Measurements from ENCODE around the gene KATNB1. TPM values are rescaled to one million over a fixed set of nuclear protein-coding genes. Genes with fewer than 3 reads are reported as not detected.
"Not testable (repeated sequence)": the region's sequence is repeated elsewhere in the genome, so short reads cannot be mapped to it uniquely, and the experiment has no call there.

Gene KATNB1
- total RNA-seq, 4 donors from 2014 or later = 30.6 to 54.9 (median 41.1) TPM

GRCh38 chr16:57773655-57774295 is 38.2 kb downstream of the KATNB1 start:
- no peak for DNase-seq (ENCODE audit: low spot score in 2 of 2)
- 92 to 95% methylated on average over 11 of the region's 11 CpGs for WGBS, 2 donors
- TF ChIP-seq POLR2A (IDR thresholded peaks at IDR 0.05) = no peak
- no peak for TF ChIP-seq CTCF (IDR thresholded peaks at IDR 0.05)
- H3K4me3 ChIP-seq (ENCODE audit: low read depth, poor library complexity, severe bottlenecking) = no peak overlapping the region
- intact Hi-C loops (cut with DNase I; ENCODE audit: low total_unique reads) = no loop called here

- intact Hi-C loops (cut with DNase I; ENCODE audit: low total_unique reads) = no loop called here
- 91 to 96% methylated on average over 12 of the region's 12 CpGs for WGBS, 2 donors
- no peak overlapping the region for H3K4me3 ChIP-seq (ENCODE audit: low read depth, poor library complexity, severe bottlenecking)
- no peak for DNase-seq (ENCODE audit: low spot score in 2 of 2)
- TF ChIP-seq CTCF (IDR thresholded peaks at IDR 0.05) = no peak
- no peak for TF ChIP-seq POLR2A (IDR thresholded peaks at IDR 0.05)
Observed at GRCh38 chr16:57774705-57775285, 39.2 kb downstream of the KATNB1 start.

- intact Hi-C loops (cut with DNase I; ENCODE audit: low total_unique reads) = loop anchor here (2.0 kb wide), 1 partner anchor 71 kb away; no protein-coding TSS in a partner anchor
- no peak for TF ChIP-seq POLR2A (IDR thresholded peaks at IDR 0.05)
- TF ChIP-seq CTCF (IDR thresholded peaks at IDR 0.05) = no peak
- WGBS, 2 donors = 82 to 83% methylated on average over 20 to 22 of the region's 23 CpGs
- no peak for DNase-seq (ENCODE audit: low spot score in 2 of 2)
- H3K4me3 ChIP-seq (ENCODE audit: low read depth, poor library complexity, severe bottlenecking) = no peak overlapping the region
Observed at GRCh38 chr16:57775661-57776469, 40.3 kb downstream of the KATNB1 start.

- TF ChIP-seq POLR2A (IDR thresholded peaks at IDR 0.05) (no peak), CTCF (IDR thresholded peaks at IDR 0.05) (no peak)
- 90 to 94% methylated on average over 5 of the region's 5 CpGs for WGBS, 2 donors
- no peak overlapping the region for H3K4me3 ChIP-seq (ENCODE audit: low read depth, poor library complexity, severe bottlenecking)
- DNase-seq (ENCODE audit: low spot score in 2 of 2) = no peak
- intact Hi-C loops (cut with DNase I; ENCODE audit: low total_unique reads) = no loop called here
Observed at GRCh38 chr16:57778658-57779057, 43.1 kb downstream of the KATNB1 start.

- intact Hi-C loops (cut with DNase I; ENCODE audit: low total_unique reads) = not testable (repeated sequence)
Observed at GRCh38 chr16:57779836-57780235, 44.3 kb downstream of the KATNB1 start.

GRCh38 chr16:57781349-57781740 is 45.8 kb downstream of the KATNB1 start:
- H3K4me3 ChIP-seq (ENCODE audit: low read depth, poor library complexity, severe bottlenecking) = no peak overlapping the region
- no peak for TF ChIP-seq POLR2A (IDR thresholded peaks at IDR 0.05)
- intact Hi-C loops (cut with DNase I; ENCODE audit: low total_unique reads) = no loop called here
- no peak for DNase-seq (ENCODE audit: low spot score in 2 of 2)
- WGBS, 2 donors = 93 to 100% methylated on average over 1 of the region's 1 CpG

More at GRCh38 chr16:57779836-57780235, 44.3 kb downstream of the KATNB1 start:
- WGBS, 2 donors = 86 to 88% methylated on average over 5 of the region's 5 CpGs
- not testable (repeated sequence) for H3K4me3 ChIP-seq (ENCODE audit: low read depth, poor library complexity, severe bottlenecking); DNase-seq (ENCODE audit: low spot score in 2 of 2)

Measured in lower leg skin (tissue), 4 donors.